ENCODE measurements around the gene ADAMTSL4.

Gene ADAMTSL4

GRCh38 chr1:150535511-150536287, 13.5 kb upstream of the ADAMTSL4 start:
- no peak for DNase-seq

DNA sequence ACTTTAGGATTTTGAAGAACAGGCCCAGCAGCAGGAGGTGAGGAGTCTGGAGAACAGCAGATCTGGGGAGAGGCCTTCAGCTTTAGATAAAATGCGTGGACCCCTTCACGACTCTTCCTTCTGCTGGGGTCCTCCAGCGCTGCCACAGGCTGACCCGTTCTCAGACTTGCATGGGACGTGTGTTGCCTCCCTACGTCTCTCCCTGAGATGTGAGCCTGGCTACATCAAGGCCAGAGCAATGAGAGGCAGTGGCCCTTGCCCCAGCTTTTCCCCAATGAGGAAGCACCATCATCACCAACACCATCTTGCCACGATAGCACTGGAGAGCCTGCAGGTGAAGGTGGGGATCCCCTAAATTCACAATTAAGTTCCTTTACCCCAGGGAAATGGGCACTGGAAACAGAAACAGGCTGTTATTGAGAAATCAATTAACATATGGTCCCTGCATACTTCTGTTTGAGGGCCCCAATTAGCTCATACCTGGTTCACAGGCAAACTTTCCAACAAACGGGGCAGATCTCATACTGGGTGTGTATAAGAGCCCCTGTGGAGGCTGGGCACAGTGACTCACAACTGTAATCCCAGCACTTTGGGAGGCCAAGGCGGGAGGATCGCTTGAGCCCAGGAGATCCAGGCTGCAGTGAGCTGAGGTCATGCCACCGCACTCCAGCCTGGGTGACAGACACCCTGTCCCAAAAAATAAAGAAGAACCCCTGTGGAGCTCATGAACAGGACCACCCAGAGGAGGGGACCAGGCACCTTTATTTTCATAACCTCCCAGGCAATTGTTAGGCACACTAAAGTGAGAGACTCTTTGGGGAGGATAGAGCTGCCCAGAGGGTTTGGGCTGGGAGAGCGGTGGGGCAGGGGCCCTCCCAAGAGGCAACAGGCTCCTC, 12.1 kb upstream of the ADAMTSL4 start:
- DNase-seq = no peak

DNA sequence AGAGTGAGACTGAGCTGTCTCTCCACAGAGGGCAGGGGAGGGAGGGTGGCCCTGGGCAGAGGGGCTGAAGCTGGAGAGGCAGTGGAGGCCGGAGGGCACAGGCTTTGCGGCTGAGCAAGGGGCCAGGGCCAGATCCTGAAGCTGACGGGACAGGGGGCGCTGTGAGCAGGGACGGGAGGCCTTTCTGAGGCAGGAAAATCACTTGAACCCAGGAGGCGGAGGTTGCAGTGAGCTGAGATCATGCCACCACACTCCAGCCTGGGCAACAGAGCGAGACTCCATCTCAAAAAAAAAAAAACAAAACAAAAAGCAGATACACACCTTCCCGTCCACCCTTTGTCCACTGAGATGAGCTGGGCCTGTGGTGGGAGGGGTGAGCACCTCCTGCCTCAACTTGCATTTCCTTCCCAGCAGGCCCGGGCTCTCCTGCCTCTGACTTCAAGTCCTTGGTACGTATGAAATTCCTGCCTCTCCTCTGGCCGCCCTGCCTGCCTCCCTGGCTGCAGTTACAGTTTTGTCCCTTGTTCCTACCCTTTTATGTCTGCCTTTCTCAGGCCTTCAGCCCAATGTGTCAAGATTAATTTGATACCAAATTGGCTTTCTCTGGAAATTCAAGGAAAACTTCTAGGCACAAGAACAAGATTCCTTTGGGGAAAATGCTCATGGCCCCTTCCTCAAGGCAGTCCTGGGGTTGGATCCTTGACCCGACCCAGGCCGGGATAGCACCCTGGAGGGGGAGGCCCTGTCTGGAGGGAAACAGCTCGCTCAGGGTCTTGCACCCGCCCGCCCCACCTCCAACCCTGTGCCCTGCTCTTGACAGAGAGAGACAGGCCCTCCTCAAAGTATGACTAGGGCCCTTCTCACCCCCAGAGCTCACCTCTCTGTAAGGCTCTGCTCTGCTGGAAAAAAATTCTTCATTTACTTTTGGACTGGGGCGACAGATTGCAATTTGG, 11.2 kb upstream of the ADAMTSL4 start:
- no peak for DNase-seq

DNA sequence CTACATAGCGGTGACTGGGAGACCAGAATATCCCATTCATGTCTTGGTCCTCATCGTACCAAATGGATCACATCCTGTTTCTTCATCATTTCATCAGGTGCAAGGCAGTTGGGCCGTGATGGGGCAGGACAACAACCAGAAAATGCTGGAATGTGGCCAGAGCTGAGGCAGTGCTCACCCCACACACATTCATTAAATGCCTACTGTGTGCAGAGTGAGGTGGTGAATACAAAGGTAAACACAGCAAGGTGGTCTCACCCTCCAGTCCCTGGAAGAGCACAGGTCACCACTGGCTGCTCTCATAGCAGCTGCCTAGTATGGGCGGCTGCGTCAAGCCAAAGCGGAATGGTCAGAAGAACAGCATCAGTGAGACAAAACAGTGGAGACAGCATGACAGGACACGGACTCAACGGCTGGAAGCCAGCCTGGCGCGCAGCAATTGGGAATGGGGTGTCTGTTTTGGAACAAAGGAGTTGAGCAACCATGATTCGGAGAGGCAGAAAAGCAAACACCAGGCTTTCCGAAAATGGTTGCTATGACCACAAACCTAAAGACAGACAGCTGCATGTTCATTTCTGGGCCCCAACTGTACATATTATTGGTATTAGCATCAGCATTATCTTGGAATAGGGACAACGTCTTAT, 5.6 kb upstream of the ADAMTSL4 start:
- no peak for DNase-seq

DNA sequence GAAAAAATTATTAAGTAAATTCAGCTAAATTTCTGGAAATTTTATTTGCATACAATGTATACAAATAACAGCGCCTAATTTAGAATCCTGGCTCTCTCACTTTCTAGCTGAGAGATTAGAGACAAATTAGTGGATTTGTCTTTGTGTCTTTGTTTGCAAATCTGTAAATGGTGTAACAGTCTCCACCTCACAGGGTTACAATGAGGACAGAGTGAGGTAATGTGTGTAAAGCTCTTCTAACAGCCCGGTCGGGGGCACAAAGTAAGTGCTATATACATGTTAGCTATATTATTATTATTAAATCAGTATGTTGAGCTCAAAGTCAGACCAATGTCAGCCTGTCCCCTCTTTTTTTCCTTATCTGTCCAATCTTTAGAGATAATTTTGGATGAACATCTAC, 5.0 kb upstream of the ADAMTSL4 start:
- DNase-seq = no peak

DNA sequence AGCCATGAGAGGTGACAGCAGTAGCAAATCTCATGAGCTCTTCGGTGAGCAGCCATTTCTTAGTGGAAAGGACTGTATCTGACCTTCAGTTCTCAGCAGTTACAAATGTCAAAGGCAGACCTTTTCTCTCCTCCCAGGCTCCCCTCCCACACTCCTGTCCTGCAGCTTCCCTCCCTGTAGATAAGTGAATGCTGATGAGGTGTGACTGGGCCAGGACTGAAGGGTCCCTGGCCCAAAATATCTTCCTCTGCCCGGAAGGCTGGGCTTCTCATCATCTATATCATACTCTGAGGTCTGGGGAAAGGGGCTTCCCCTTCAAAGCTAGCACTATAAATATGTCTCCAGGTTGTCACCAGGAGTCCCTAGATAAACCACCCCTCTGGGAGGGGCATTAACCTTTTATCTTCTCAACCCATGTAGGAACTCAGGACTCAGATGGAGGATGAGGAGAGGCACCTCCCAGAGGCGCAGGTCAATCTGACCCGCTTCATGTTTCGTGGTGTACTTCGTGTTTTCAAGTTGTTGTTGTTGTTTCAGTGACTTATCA, 3.6 kb upstream of the ADAMTSL4 start:
- DNase-seq = no peak

DNA sequence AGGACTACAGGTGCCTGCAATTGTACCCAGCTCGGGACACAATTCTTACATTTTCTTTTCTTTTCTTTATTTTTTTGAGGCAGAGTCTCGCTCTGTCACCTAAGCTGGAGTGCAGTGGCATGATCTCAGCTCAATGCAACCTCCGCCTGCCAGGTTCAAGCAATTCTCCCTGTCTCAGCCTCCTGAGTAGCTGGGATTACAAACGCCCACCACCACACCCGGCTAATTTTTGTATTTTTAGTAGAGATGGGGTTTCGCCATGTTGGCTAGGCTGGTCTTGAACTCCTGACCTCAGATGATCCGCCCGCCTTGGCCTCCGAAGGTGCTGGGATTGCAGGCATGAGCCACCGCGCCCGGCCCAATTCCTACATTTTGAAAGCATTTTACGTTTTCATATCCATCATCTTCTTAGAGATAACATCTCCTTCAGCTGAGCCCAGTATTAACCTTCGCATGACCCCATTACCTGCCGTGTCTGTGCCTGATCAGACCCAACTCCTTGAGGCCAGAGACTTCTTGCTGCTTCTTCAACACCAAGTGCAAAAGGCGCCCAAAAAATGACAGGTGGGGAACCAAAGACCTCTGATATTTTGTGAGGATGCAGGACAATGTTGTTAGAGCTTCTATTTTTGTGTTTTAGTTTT, 2.8 kb upstream of the ADAMTSL4 start:
- DNase-seq = no peak

- DNase-seq = no peak
Observed at GRCh38 chr1:150548324-150548631, 930 bp upstream of the ADAMTSL4 start.

DNA sequence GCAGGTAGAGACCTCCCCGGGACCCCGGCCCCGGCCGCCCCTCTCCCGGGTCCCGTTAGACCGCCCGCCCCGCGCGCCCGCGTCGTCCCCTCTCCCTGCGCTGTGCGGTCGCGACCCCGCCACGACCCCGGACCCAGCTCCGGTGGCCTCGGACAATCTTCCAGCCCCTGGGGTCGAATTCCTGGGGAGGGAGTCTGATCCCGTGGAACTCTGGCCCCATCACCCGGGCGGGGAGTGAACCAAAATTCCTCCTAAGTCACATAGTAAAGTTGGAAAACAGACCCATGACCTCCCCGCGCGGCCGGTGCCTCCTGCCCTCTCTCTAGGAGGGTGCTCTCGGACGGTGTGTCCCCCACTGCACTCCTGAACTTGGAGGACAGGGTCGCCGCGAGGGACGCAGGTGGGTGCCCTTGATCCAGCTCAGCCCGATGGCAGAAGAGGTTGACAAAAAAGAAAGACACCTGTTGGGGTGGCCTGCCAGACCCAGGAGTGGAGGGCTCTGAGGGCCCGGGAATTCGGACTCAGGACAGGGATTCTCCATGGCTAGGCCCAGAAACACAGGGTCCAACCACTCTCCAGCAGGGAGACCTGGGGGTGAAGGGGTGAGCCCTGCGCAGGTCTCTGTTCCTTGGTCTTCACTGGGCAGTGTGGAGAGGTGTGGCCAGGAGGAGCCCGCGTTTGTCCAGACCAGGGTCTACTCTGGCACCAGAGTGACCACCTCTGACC, 451 bp downstream of the ADAMTSL4 start:
- DNase-seq = no peak

- DNase-seq = no peak
Observed at GRCh38 chr1:150550222-150551050, 1.2 kb downstream of the ADAMTSL4 start.

- no peak for DNase-seq
Observed at GRCh38 chr1:150551051-150551783, 2.0 kb downstream of the ADAMTSL4 start.

DNA sequence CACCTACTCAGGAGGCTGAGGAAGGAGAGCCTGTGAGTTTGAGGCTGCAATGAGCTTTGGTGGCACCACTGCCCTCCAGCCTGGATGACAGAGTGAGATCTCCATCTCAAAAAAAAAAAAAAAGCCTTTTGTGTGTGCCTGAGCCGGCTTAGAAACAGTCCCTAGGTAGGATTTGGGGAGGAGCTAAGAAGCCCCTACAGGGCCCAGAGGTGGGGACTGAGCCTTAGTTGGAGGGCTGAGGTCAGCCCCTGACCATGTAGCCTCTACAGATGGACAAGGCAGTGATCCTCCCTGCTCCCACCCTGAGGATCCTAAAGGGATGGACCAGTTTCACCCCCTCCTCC, 2.5 kb downstream of the ADAMTSL4 start:
- no peak for DNase-seq

GRCh38 chr1:150552128-150552910, 3.1 kb downstream of the ADAMTSL4 start:
- no peak for DNase-seq

GRCh38 chr1:150552911-150553289, 3.7 kb downstream of the ADAMTSL4 start:
- DNase-seq = no peak

DNA sequence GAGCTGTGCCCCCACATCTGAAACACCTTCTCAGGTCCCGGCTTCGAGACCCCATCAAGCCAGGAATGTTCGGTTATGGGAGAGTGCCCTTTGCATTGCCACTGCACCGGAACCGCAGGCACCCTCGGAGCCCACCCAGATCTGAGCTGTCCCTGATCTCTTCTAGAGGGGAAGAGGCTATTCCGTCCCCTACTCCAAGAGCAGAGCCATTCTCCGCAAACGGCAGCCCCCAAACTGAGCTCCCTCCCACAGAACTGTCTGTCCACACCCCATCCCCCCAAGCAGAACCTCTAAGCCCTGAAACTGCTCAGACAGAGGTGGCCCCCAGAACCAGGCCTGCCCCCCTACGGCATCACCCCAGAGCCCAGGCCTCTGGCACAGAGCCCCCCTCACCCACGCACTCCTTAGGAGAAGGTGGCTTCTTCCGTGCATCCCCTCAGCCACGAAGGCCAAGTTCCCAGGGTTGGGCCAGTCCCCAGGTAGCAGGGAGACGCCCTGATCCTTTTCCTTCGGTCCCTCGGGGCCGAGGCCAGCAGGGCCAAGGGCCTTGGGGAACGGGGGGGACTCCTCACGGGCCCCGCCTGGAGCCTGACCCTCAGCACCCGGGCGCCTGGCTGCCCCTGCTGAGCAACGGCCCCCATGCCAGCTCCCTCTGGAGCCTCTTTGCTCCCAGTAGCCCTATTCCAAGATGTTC, 4.3 kb downstream of the ADAMTSL4 start:
- no peak for DNase-seq

GRCh38 chr1:150554086-150554452, 4.9 kb downstream of the ADAMTSL4 start:
- DNase-seq = no peak

DNA sequence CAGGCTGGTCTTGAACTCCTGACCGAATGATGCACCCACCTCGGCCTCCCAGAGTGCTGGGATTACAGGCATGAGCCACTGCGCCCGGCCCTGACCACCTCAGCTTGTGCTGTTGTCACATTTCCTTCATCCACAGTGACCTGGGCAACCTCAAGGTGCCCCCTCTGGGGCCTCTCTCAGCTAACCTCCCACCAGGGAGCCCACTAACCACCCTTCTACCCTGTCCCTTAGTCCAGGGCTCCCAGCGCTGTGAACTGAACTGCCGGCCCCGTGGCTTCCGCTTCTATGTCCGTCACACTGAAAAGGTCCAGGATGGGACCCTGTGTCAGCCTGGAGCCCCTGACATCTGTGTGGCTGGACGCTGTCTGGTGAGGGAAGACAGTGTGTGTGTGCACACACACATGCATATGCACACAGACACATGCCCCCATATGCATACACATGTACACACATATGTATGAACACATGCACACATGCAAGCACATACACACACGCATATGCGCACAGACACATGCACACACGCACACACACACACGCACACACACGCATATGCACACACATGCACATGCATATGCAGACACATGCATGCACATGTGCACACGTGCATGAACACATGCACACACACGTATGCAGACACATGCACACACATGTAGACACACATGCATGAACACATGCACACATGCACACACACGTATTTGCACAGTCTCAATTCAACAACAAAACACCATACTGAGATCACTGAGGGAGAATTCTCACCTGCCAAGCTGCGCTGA, 6.2 kb downstream of the ADAMTSL4 start:
- DNase-seq = no peak

All from stimulated activated CD4-positive, alpha-beta T cell treated with anti-CD3 and anti-CD28 coated beads, Interleukin-12 subunit alpha, Interleukin-12 subunit beta, amount 100 ng/mL, for 4 hours (primary cell).